HG03025 (cell line): ENCODE data around the gene SLCO4A1.

Source experiments
- ATAC-seq: cut with Tn5 transposase; IDR thresholded peaks from one replicate; pipeline ENCODE4 v1.9.1; 2021; ENCODE audit warnings: mild to moderate bottlenecking, moderate library complexity; ENCODE audit not compliant: unreplicated experiment, low FRiP score

SLCO4A1 gene

GRCh38 chr20:62642051-62642665, at the start of gene SLCO4A1:
Gene SLCO4A1, plus strand, starts transcription at chr20:62642503. Its CDS starts 13,952 bp downstream, at chr20:62656455.
- peak; percentile 46 for ATAC-seq

- ATAC-seq, result no peak
These were observed 49.7 kb upstream of the SLCO4A1 start for GRCh38 chr20:62592506-62593177.

GRCh38 chr20:62593616-62594015, 48.7 kb upstream of the SLCO4A1 start:
- no peak for ATAC-seq

- no peak for ATAC-seq
These were observed 47.2 kb upstream of the SLCO4A1 start for GRCh38 chr20:62595069-62595468.

- ATAC-seq, result no peak
These were observed 46.8 kb upstream of the SLCO4A1 start for GRCh38 chr20:62595491-62595890.

- no peak for ATAC-seq
These were observed 45.8 kb upstream of the SLCO4A1 start for GRCh38 chr20:62596486-62596885.

- ATAC-seq, result no peak
These were observed 45.4 kb upstream of the SLCO4A1 start for GRCh38 chr20:62596921-62597320.

- ATAC-seq, result no peak
These were observed 44.7 kb upstream of the SLCO4A1 start for GRCh38 chr20:62597416-62598115.

GRCh38 chr20:62598761-62599194, 43.5 kb upstream of the SLCO4A1 start:
- no peak for ATAC-seq

- ATAC-seq, result no peak
These were observed 42.8 kb upstream of the SLCO4A1 start for GRCh38 chr20:62599216-62600110.

GRCh38 chr20:62601172-62601571, 41.1 kb upstream of the SLCO4A1 start:
- no peak for ATAC-seq

- ATAC-seq, result no peak
These were observed 40.6 kb upstream of the SLCO4A1 start for GRCh38 chr20:62601714-62602113.

GRCh38 chr20:62602550-62602949, 39.8 kb upstream of the SLCO4A1 start:
- ATAC-seq, result no peak

- ATAC-seq, result no peak
These were observed 39.0 kb upstream of the SLCO4A1 start for GRCh38 chr20:62603021-62603906.

GRCh38 chr20:62603907-62604785, 38.2 kb upstream of the SLCO4A1 start:
- no peak for ATAC-seq

GRCh38 chr20:62604796-62605195, 37.5 kb upstream of the SLCO4A1 start:
- no peak for ATAC-seq

GRCh38 chr20:62605236-62605943, 36.9 kb upstream of the SLCO4A1 start:
- no peak for ATAC-seq

GRCh38 chr20:62606016-62606415, 36.3 kb upstream of the SLCO4A1 start:
- no peak for ATAC-seq
